GM12878 (cell line): ENCODE results near the gene L3MBTL1. TPM values are rescaled to one million over a fixed set of nuclear protein-coding genes. Genes with fewer than 3 reads are reported as not detected.

Experiments used
- ATAC-seq: fragments of 200-7000 bp; cut with Tn5 transposase; 3 replicates; pipeline ENCODE4 v1.9.1; 2020; ENCODE audit warnings: mild to moderate bottlenecking, moderate library complexity
- BruUV-seq: library from RNA; stranded (reverse); fragments of 400-500 nt; replicated peaks from 2 replicates; lab custom pipeline; 2021; lab: Mats Ljungman, UMichigan
- CTCF ChIA-PET: fragments of 300-600 bp; sonication (Branson Sonifier 250); formaldehyde crosslinking; extraction: SDS; loops from one replicate; lab custom pipeline; 2021; ENCODE audit warnings: inconsistent platforms; lab: Yijun Ruan, JAX
- POLR2A ChIA-PET: fragments of 350-600 bp; formaldehyde crosslinking; extraction: SDS; loops from one replicate; lab custom pipeline; 2021; ENCODE audit warnings: inconsistent platforms; lab: Charles Lee
- RAD21 ChIA-PET: fragments of 300-600 bp; sonication (Branson Sonifier 250); formaldehyde crosslinking; loops from one replicate; lab custom pipeline; 2023; ENCODE audit warnings: antibody characterized with exemption; ENCODE audit not compliant: unreplicated experiment; lab: Charles Lee
- SMC1A ChIA-PET: fragments of 300-600 bp; sonication (Branson Sonifier 250); formaldehyde crosslinking; loops from one replicate; lab custom pipeline; 2023; ENCODE audit not compliant: unreplicated experiment, uncharacterized antibody; lab: Charles Lee
- DNase-seq: peaks from one replicate; pipeline ENCODE4 v3.0.0-alpha.2; 2011; ENCODE audit warnings: low read depth, low spot score
- FAIRE-seq: peaks from 3 replicates; lab custom pipeline; 2011; peaks lifted over from hg19 to GRCh38; lab: Jason Lieb, UNC
- H2AFZ ChIP-seq: 2 replicates; pipeline ENCODE4 v1.6.0; 2011; ENCODE audit warnings: low read depth, low read length, control low read depth; ENCODE audit not compliant: control insufficient read depth
- H3K27ac ChIP-seq: 2 replicates; pipeline ENCODE4 v1.5.1; 2011; ENCODE audit warnings: control low read depth; ENCODE audit not compliant: control insufficient read depth, insufficient read depth
- H3K27me3 ChIP-seq, 2 experiments: replicated peaks in 1 of 2; 2 replicates each; pipeline versions ENCODE4 v1.6.0 to v1.6.1; 2011; ENCODE audit warnings: low read length in 1 of 2; ENCODE audit not compliant: control insufficient read depth in 2 of 2, insufficient read depth in 2 of 2
- H3K36me3 ChIP-seq, 2 experiments: 2 replicates each; pipeline ENCODE4 v1.5.1; 2011; ENCODE audit warnings: low read length in 1 of 2; ENCODE audit not compliant: control insufficient read depth in 2 of 2, insufficient read depth in 2 of 2
- H3K4me1 ChIP-seq: 2 replicates; pipeline ENCODE4 v1.6.1; 2011; ENCODE audit warnings: mild to moderate bottlenecking, low read length, moderate library complexity, mixed read lengths; ENCODE audit not compliant: control insufficient read depth, insufficient read depth
- H3K4me2 ChIP-seq: 2 replicates; pipeline ENCODE4 v1.6.0; 2011; ENCODE audit warnings: control low read depth; ENCODE audit not compliant: control insufficient read depth, insufficient read depth
- H3K4me3 ChIP-seq: fragments of 200-600 bp; sonication (generic); 2 replicates; pipeline ENCODE4 v1.5.1; 2016
- H3K79me2 ChIP-seq: 2 replicates; pipeline ENCODE4 v1.6.0; 2011; ENCODE audit warnings: low read length; ENCODE audit not compliant: control insufficient read depth, insufficient read depth
- H3K9ac ChIP-seq: 2 replicates; pipeline ENCODE4 v1.8.0; 2011; ENCODE audit warnings: low read length, control low read depth, mixed read lengths; ENCODE audit not compliant: control insufficient read depth, insufficient read depth
- H3K9me3 ChIP-seq: replicated peaks from 3 replicates; pipeline ENCODE4 v1.5.1; 2011; ENCODE audit warnings: mild to moderate bottlenecking, low read length; ENCODE audit not compliant: control insufficient read depth, insufficient read depth
- H4K20me1 ChIP-seq: 2 replicates; pipeline ENCODE4 v1.6.0; 2011; ENCODE audit not compliant: control insufficient read depth, insufficient read depth
- BCL3 ChIP-seq: IDR thresholded peaks from 2 replicates; pipeline ENCODE4 v1.6.1; 2011; ENCODE audit warnings: borderline replicate concordance, low read depth, mild to moderate bottlenecking, moderate library complexity, low read length; ENCODE audit not compliant: insufficient read depth, poor library complexity, severe bottlenecking
- EZH2 ChIP-seq: IDR thresholded peaks from 2 replicates; pipeline ENCODE4 v1.6.1; 2012; ENCODE audit warnings: low read depth, mild to moderate bottlenecking, control low read depth, inconsistent platforms, low read length, borderline replicate concordance; ENCODE audit not compliant: control insufficient read depth
- NRF1 ChIP-seq: conservative IDR thresholded peaks from 2 replicates; pipeline ENCODE4 v1.6.1; 2011; ENCODE audit warnings: mild to moderate bottlenecking, low read depth, low read length, improper control_type of control experiment
- ZNF592 ChIP-seq: fragments of 450-650 bp; IDR thresholded peaks from 2 replicates; pipeline ENCODE4 v1.6.1; 2017; ENCODE audit warnings: mild to moderate bottlenecking, moderate library complexity
- WGBS: methylation state at CpG from one replicate; pipeline ENCODE4 v1.1.6; 2016; ENCODE audit warnings: low lambda C conversion rate; ENCODE audit not compliant: insufficient replicate concordance, insufficient coverage; ENCODE audit errors: missing lambda C conversion rate; 5-methylcytosine and 5-hydroxymethylcytosine counted together
- in situ Hi-C: fragments of 300-500 bp; cut with MboI; formaldehyde crosslinking; loops from 9 replicates; pipeline ENCODE4 v1.14.3; 2018; ENCODE audit warnings: mixed read lengths
- intact Hi-C: fragments of 100-400 bp; cut with micrococcal nuclease; formaldehyde crosslinking; loops from one replicate; pipeline ENCODE4 v1.14.2; 2022; ENCODE audit not compliant: unreplicated experiment
- polyA plus RNA-seq, 11 experiments: library from polyadenylated mRNA; depleted of rRNA in 4 of 11; unstranded in 6 of 11; stranded (reverse) in 5 of 11; fragments of >200 nt; fragmentation: Nextera tagmentation in 4 of 11; fragmentation: Illumina TruSeq in 1 of 11; extraction: Ambion mirVana in 4 of 11; extraction: Trizol in 1 of 11; gene quantifications; 1 replicate in 1 of 11; 2 replicates in 10 of 11; pipeline versions ENCODE4 v1.2.1 to v1.2.3, GENCODE V29; 2011 to 2016; ENCODE audit warnings: inconsistent platforms in 2 of 11, missing spikeins in 2 of 11, low read depth in 1 of 11
- total RNA-seq, 4 experiments: library from RNA; depleted of rRNA in 3 of 4; stranded (reverse); fragments of >200 nt in 3 of 4; fragmentation: Illumina TruSeq in 1 of 4; extraction: Trizol in 1 of 4; gene quantifications; 2 replicates each; pipeline versions ENCODE4 v1.2.1 to v1.2.3, GENCODE V29; 2013 to 2021

Gene L3MBTL1
- total and polyA plus RNA-seq, 10 of the 15 experiments (the other 5 are each of a cell fraction or from before 2014, with no cell fraction given) = 0.56 to 6.6 (median 3.9) TPM

DNA sequence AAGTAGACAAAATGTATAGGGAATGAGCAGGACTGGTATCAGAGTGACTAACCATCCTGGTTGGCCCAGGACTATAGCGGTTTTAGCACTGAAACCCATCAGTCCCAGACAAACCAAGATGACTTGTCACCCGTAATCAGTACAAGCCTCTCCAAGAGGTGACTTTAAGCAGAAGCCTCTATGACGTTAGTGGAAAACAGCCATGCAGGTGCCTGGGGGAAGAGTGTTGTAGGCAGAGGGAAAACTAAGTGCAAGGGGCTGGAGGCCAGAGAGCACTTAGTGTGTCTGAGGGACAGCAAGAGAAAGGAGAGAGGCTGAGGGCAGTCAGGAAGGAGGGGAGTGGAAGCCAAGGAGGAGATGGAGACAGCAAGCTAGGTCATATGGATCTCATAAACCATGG lies 53.5 kb downstream of the L3MBTL1 start:
- Histone ChIP-seq H3K9ac (no peak overlapping the region), H3K4me2 (no peak overlapping the region), H3K36me3 (no peaks in the 10 kb centered on the region), H3K79me2 (no peaks in the 10 kb centered on the region), H3K27ac (no peak overlapping the region), H3K4me1 (no peaks in the 10 kb centered on the region), H3K9me3 (no peaks in the 10 kb centered on the region)
- in situ Hi-C loops = no loop called here
- BruUV-seq = no TSS peak
- no peak for FAIRE-seq
- TF ChIP-seq NRF1 = no peak
- no peak for TF ChIP-seq ZNF592
- TF ChIP-seq EZH2 = no peak
- TF ChIP-seq BCL3 = no peak
- TF ChIP-seq, all 136 proteins: peak for 0
- DNase-seq = no peak
- no peaks in the 10 kb centered on the region for H3K27me3 ChIP-seq
- RAD21 ChIA-PET = interaction anchor here (1.6 kb wide), 1 partner anchor 23 kb away, joined by 7 read pairs; no protein-coding TSS in a partner anchor
- no peak overlapping the region for H3K4me3 ChIP-seq
- 26% methylated on average over 3 of the region's 3 CpGs for WGBS
- POLR2A ChIA-PET = no interaction called here
- CTCF ChIA-PET = interaction anchor here (1.4 kb wide), 1 partner anchor 131 kb away, joined by 4 read pairs; no protein-coding TSS in a partner anchor
- no peaks in the 10 kb centered on the region for H4K20me1 ChIP-seq
- intact Hi-C loops = no loop called here
- ATAC-seq = no peak
- SMC1A ChIA-PET = no interaction called here
- H2AFZ ChIP-seq = no peak overlapping the region
